Heart right ventricle (tissue), 16 donors: ENCODE data around the gene DPYSL3. TPM values are rescaled to one million over a fixed set of nuclear protein-coding genes. Genes with fewer than 3 reads are reported as not detected.

ENCODE experiments used
- ATAC-seq, 8 donors: fragments of 200-7000 bp; cut with Tn5 transposase; one replicate each; pipeline ENCODE4 v1.9.1; 2020; ENCODE audit warnings: mild to moderate bottlenecking in 8 of 8, moderate library complexity in 8 of 8, moderate number of reproducible peaks in 1 of 8
- DNase-seq, 2 donors: peaks; one replicate each; pipeline ENCODE4 v3.0.0-alpha.2; 2020
- H3K27ac ChIP-seq, 10 donors: fragments of 200-600 bp; sonication (generic) in 2 of 10; one replicate each; pipeline versions ENCODE4 v1.5.0 to v1.8.0; 2020 to 2022; ENCODE audit warnings: mild to moderate bottlenecking in 3 of 10
- H3K27me3 ChIP-seq, 7 donors: fragments of 200-600 bp; one replicate each; pipeline ENCODE4 v1.8.0; 2021 to 2022; ENCODE audit warnings: mild to moderate bottlenecking in 2 of 7
- H3K36me3 ChIP-seq, 9 donors: fragments of 200-600 bp; sonication (generic) in 1 of 9; one replicate each; pipeline versions ENCODE4 v1.5.0 to v1.8.0; 2020 to 2022; ENCODE audit warnings: mild to moderate bottlenecking in 2 of 9
- H3K4me1 ChIP-seq, 9 donors: fragments of 200-600 bp; sonication (generic) in 1 of 9; one replicate each; pipeline versions ENCODE4 v1.5.0 to v1.8.0; 2020 to 2022; ENCODE audit warnings: mild to moderate bottlenecking in 4 of 9
- H3K4me3 ChIP-seq, 10 donors: fragments of 200-600 bp; sonication (generic) in 2 of 10; one replicate each; pipeline versions ENCODE4 v1.5.0 to v1.8.0; 2020 to 2022; ENCODE audit warnings: mild to moderate bottlenecking in 7 of 10, moderate library complexity in 2 of 10
- H3K9me3 ChIP-seq, 11 donors: fragments of 200-600 bp in 10 of 11; sonication (generic) in 2 of 11; one replicate each; pipeline versions ENCODE4 v1.5.0 to v1.8.0; 2013 to 2022; ENCODE audit warnings: mild to moderate bottlenecking in 2 of 11, control low read depth in 1 of 11, moderate library complexity in 1 of 11
- CTCF ChIP-seq, 9 donors: fragments of 200-600 bp; sonication (generic) in 2 of 9; IDR thresholded peaks; one replicate each; pipeline versions ENCODE4 v1.5.0 to v1.8.0; 2021 to 2022; ENCODE audit warnings: antibody characterized with exemption in 9 of 9, mild to moderate bottlenecking in 5 of 9, moderate library complexity in 1 of 9
- WGBS, 2 donors: extraction: QIAGEN DNeasy Blood & Tissue Kit; methylation state at CpG; one replicate each; pipeline ENCODE4 v1.1.7; 2013; ENCODE audit warnings: inconsistent platforms in 1 of 2; 5-methylcytosine and 5-hydroxymethylcytosine counted together
- intact Hi-C, 10 donors: fragments of 100-400 bp; cut with DNase I; formaldehyde crosslinking; loops; one replicate each; pipeline versions ENCODE4 v1.11.1 to v1.14.2; 2022
- polyA plus RNA-seq, 2 donors: library from polyadenylated mRNA; stranded (reverse); fragments of 200-250 nt; gene quantifications; one replicate each; pipeline ENCODE4 v1.2.3, GENCODE V29; 2013
- total RNA-seq, 10 donors: library from RNA; stranded (reverse); fragmentation: NEBNext Ultra II Directional in 3 of 10; extraction: Animal tissue kit (Norgen Biotek cat#: 25700) in 3 of 10; gene quantifications; one replicate each; pipeline versions ENCODE4 v1.2.1 to v1.2.4, GENCODE V29; 2021 to 2023
- donor health status: Arrhythmogenic right ventricular cardiomyopathy.
- donor health status: ischemic (EF 13 %, LVEDD 7.1; RV severe dilation, severe dysfunction).
- donor health status: healthy with polysubstance abuse.
- donor health status: DM: no; HTN: yes; CAD: no.
- donor health status: DM: no; HTN: no; CAD: no.
- donor health status: ischemic (EF 25% LVEDD 6.9; RV normal size, moderate dysfunction).
- donor health status: ischemic (EF 25% LVEDD 5.7; RV mildly dilated, moderate dysfunction).
- donor health status: healthy.
- donor health status: DM: yes; HTN: yes; CAD: no.
- donor health status: Ischemic cardiomyopathy.
- donor health status: ischemic (EF 35%, LVEDD 5.7; RV mildly dilated, moderate dysfunction).
- donor health status: nonischemic (EF 11% LVEDD 7.7; RV severe dilation, severe dysfunction).
- donor health status: DM: yes; HTN: yes; CAD: no.
- donor health status: PGD.
- donor health status: ischemic (EF 29% LVEDD 5.4; RV normal size, mild dysfunction).
- donor health status: nonischemic (EF 23%, LVEDD 6.1; RV moderate dilation, normal function).

Gene DPYSL3
- total and polyA plus RNA-seq, 12 donors: 15.2 to 27.4 (median 20.3) TPM

GRCh38 chr5:147551677-147552076, 41.8 kb upstream of the DPYSL3 start:
- Histone ChIP-seq H3K36me3 (no peaks in the 10 kb centered on the region), H3K4me1 (peaks cover 2 to 50% (median 27%) of the 10 kb centered on the region in 9 donors), H3K27ac (peak overlapping the region in 5 of 10 donors; percentile 5 to 50 (median 37)), H3K9me3 (peaks cover 0 to 9% (median 0%) of the 10 kb centered on the region in 11 donors), H3K27me3 (no peaks in the 10 kb centered on the region), H3K4me3 (no peak overlapping the region)
- peak in 5 of 8 donors; percentile 33 to 67 (median 55) for ATAC-seq
- no peak for DNase-seq
- WGBS, 2 donors: 3 to 15% methylated on average over 1 of the region's 1 CpG
- intact Hi-C loops: loop anchor here in 3 of 10 donors (5.0 to 10.0 kb wide), 3 partner anchors 39 to 47 kb away; partner anchors contain the start of gene DPYSL3 (in 1 of the 3)
- no peak for TF ChIP-seq CTCF (IDR thresholded peaks at IDR 0.05)

- DNase-seq (no peak), ATAC-seq (peak in 7 of 8 donors; percentile 34 to 97 (median 74))
- H3K27me3 ChIP-seq: no peaks in the 10 kb centered on the region
- intact Hi-C loops: no loop called here
- no peak overlapping the region for H3K4me3 ChIP-seq
- H3K36me3 ChIP-seq: no peaks in the 10 kb centered on the region
- peak overlapping the region in 4 of 10 donors; percentile 33 to 57 (median 46) for H3K27ac ChIP-seq
- TF ChIP-seq CTCF (IDR thresholded peaks at IDR 0.05): no peak
- H3K9me3 ChIP-seq: peaks cover 0 to 9% (median 0%) of the 10 kb centered on the region in 11 donors
- WGBS, 2 donors: 25 to 27% methylated on average over 3 of the region's 3 CpGs
- H3K4me1 ChIP-seq: peaks cover 2 to 25% (median 19%) of the 10 kb centered on the region in 9 donors
Observed at GRCh38 chr5:147547730-147548129, 37.9 kb upstream of the DPYSL3 start.

GRCh38 chr5:147544556-147544955, 34.7 kb upstream of the DPYSL3 start:
- no peak for DNase-seq
- 53 to 63% methylated on average over 5 of the region's 5 CpGs for WGBS, 2 donors
- Histone ChIP-seq H3K4me3 (no peak overlapping the region), H3K36me3 (no peaks in the 10 kb centered on the region), H3K9me3 (peaks cover 0 to 2% (median 0%) of the 10 kb centered on the region in 11 donors), H3K27me3 (no peaks in the 10 kb centered on the region), H3K27ac (no peak overlapping the region), H3K4me1 (peaks cover 0 to 14% (median 6%) of the 10 kb centered on the region in 9 donors)
- ATAC-seq: peak in 1 of 8 donors; percentile 25
- intact Hi-C loops: no loop called here
- TF ChIP-seq CTCF (IDR thresholded peaks at IDR 0.05): no peak

- ATAC-seq (no peak), DNase-seq (no peak)
- Histone ChIP-seq H3K36me3 (no peaks in the 10 kb centered on the region), H3K4me3 (no peak overlapping the region), H3K4me1 (peaks cover 0 to 7% (median 0%) of the 10 kb centered on the region in 9 donors), H3K27me3 (peaks cover 0 to 5% (median 0%) of the 10 kb centered on the region in 7 donors), H3K27ac (no peak overlapping the region), H3K9me3 (no peaks in the 10 kb centered on the region)
- 58 to 80% methylated on average over 1 of the region's 1 CpG for WGBS, 2 donors
- intact Hi-C loops: no loop called here
- TF ChIP-seq CTCF (IDR thresholded peaks at IDR 0.05): no peak
Observed at GRCh38 chr5:147539053-147539452, 29.2 kb upstream of the DPYSL3 start.
